Stimulated activated CD8-positive, alpha-beta memory T cell treated with anti-CD3 and anti-CD28 coated beads, Interleukin-4, amount 100 ng/mL, for 24 hours (primary cell): ENCODE results near the gene GNG14.
A peak's percentile ranks its signal among the peaks of the same experiment; 100 is the strongest.
"Not testable (repeated sequence)": the region's sequence is repeated elsewhere in the genome, so short reads cannot be mapped to it uniquely, and the experiment has no call there.

Source experiments
- DNase-seq: peaks from one replicate; pipeline ENCODE4 v3.0.0-alpha.2; 2020; ENCODE audit warnings: low read depth

Gene GNG14

DNA sequence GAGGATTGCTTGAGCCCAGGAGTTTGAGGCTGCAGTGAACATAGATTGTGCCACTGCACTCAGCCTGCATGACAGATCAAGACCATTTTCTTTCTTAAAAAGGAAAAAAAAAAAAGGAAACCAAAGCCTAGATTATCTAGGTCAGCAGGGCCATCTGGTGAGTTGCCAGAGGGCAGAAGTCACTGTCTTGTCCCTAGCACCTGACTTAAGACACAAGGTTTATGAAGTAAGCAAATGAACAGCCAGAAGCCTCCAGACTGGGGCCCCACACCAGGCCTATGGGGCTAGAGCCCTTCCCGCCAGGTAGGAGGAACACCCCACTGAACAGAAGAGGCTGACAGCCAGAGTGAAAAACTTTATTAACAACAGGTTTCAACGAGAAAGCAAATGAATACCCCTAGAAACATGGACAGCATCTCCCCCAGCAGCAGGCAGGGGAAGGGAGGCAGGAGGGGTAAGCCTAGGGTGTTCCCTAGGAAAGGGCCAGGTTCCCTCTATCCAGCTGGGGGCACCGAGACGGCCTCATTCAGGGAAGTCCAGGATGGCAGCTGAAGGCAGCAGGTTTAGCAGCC, 20.0 kb upstream of the GNG14 start:
- DNase-seq, result no peak

DNA sequence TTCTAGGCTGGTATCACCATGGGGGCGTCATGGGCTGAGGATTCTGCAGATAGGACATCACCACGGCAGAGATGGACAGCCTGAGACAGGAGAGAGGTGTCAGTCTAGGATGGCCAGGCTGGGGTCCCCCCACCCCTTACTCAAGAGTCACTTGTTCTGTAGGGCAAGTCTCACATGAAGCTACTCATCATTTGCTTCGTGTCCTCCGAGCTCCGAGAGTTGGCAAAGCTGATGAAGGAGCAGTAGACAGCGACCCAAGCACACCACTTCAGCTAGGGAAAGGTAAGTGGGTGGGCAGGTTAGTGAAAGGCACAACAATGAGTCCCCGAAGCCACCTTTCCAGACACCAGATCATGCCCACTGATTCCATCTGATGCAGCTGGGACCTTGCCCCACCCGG, 19.5 kb upstream of the GNG14 start:
- DNase-seq, result no peak

DNA sequence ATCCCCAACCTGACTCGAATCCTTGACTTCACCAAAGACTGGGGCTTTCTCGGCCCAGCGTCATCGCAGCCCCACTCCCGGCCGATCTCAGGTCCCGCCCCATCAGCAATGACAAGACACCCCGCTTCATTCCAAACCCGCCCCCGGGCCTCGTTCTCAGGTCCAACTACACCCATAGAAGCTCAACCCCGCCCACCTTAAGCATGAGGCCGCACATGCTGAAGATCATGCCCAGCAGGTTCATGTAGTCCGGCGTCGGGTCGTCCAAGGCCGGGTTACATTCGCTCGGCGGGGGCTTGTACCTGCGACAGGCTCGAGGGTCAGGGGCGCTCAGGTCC, 18.9 kb upstream of the GNG14 start:
- peak; percentile 47 for DNase-seq

DNA sequence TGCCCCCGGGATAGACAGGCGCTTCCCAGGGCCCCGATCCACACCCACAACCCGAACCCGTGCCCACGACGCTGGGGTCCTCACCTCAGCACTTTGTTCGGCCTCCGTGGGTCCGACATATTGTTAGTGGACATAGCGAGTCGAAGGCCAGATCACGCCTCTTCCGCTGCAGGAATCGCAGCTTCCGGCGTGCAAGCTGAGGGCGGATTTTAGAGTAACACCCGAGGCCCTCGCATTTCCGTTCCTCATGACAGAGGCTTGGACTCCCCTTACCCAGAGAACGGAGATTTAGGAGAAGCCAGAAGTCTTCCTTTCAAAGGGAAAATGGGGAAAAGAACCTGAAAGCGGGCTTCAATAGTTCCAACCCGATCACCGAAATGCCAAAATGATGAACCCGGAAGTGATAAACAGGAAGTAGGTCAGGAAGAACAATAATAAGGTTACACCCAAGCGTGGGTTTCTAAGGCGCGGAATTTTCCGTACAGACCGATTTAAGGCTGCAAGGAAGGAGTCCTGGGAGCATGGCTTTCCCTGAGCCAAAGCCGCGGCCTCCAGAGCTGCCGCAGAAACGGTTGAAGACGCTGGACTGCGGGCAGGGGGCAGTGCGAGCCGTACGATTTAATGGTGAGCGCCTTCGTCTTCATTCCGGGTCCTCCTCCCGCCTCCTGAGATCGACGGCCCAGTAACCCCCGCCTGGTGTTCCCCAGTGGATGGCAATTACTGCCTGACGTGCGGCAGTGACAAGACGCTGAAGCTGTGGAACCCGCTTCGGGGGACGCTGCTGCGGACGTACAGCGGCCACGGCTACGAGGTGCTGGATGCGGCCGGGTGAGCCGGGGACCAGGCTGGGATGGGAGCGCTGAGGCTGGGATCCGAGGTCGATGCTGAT, 18.3 kb upstream of the GNG14 start:
- peak; percentile 62 for DNase-seq

DNA sequence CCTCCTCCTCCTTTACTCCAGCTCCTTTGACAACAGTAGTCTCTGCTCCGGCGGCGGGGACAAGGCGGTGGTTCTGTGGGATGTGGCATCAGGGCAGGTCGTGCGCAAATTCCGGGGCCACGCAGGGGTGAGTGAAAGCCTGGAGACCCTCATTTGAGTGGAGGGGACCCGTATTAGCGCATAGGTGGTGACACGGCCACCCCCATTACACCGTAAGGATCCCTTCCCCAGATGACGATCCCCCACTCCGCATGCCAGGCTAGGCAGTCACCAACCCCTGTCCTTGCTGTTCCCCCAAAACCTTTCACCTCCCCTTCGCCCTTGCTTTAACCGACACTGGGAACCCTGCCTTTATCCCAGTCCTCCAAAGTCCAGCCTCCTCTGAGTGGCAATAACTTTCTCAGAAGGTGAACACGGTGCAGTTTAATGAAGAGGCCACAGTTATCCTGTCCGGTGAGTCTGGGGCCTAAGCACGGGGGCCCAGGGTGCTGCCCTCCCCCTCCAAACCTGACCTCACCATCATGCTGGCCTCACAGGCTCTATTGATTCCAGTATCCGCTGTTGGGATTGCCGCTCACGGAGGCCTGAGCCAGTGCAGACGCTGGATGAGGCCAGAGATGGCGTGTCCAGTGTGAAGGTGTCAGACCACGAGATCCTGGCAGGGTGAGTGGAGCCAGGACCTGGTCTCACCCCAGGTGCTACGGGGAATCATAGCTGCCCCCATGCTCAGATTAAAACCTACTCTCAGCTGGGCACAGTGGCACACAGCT, 17.5 kb upstream of the GNG14 start:
- no peak for DNase-seq

DNA sequence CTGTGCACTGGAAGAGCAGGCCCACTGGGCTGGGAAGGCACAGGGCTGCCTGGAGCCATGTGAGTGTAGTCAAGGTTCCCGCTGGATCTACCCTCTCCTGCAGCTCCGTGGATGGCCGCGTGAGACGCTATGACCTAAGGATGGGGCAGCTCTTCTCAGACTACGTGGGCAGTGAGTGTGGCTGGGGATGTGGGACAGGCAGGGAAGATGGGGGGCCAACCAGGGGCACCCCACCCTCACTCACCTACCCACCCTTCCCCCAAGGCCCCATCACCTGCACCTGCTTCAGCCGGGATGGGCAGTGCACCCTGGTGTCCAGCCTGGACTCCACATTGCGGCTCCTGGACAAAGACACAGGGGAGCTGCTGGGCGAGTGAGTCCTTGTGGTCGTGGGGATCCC, 15.1 kb upstream of the GNG14 start:
- no peak for DNase-seq

DNA sequence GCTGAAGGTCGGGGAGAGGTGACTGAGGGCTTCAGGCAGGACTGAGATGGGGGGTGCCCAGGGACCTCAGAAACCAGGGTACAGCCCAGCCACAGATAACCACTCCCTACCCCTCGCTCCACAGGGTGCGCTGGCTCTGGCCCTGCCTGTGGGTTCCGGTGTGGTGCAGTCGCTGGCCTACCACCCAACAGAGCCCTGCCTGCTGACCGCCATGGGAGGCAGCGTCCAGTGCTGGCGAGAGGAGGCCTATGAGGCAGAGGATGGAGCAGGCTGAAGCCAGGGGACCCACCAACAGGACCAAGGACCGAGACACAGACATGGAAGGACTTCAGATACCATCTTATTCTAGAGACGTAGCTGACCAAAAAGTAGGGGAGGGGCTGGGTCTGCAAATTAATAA, 12.4 kb upstream of the GNG14 start:
- DNase-seq, result no peak

DNA sequence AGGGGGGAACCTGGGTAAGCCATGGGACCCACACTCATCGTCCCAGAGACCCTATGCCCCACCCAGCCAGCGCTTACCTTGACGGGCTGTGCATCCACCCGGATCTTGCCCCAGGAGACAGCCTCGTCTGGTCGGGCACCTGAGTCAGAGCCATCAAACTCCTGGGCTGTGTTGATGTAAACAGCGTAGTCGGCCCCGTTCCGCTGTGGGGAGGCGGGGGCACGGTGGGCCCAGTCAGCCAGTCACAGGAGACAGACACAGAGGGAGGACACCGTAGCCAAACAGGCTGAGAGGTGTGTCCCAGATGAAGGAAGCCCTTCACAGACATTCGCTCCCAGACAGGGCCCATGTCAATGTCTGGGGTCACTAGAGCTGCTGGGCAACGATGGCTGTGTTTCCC, 11.9 kb upstream of the GNG14 start:
- no peak for DNase-seq

DNA sequence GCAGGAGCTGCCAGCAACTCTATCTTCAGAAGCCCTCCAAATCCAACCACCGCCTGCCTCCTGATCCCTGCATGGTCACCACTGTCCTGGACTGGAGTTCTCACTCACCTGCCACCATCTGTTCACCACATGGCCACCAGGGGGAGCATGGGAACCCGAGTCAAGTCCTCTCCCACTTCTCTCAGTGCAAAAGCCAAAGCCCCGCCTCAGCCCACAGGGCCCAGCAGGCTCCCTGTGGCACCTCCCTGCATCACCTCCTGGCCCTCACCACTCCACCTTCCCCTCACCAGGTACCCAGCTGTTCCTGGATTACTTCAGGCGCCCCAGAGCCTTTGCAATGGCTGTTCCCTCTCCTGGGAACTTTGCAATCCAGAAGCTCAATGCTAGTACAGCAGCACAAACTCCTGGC, 11.4 kb upstream of the GNG14 start:
- peak; percentile 84 for DNase-seq

DNA sequence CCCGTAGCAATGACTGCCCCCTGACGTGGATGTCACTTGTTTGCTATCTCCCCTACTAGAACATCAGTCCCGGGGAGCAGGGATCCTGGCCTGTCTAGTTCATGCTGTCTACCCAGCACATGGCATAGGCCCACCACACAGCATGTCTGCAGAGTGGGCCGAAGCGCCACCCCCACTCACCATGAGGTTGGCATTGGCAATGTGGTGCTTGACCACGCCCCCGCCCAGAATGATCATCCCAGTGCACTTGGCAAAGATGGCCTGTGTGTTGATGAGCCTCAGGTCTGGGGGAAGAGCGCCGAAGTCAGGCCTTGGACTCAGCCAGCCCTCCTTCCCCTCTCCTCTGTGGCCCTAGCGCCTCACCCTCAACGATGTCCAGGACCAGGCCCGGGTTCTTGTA, 10.9 kb upstream of the GNG14 start:
- DNase-seq, result no peak

DNA sequence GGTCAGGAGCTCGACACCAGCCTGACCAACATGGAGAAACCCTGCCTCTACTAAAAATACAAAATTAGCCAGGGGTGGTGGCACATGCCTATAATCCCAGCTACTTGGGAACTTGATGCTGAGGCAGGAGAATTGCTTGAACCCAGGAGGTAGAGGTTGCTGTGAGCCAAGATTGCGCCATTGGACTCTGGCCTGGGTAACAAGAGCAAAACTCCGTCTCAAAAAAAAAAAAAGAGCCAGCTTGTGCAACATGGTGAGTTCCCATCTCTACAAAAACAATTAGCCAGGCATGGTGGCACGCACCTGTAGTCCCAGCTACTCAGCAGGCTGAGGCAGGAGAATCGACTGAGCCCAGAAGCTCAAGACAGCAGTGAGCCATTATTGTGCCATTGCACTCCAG, 9.8 kb upstream of the GNG14 start:
- DNase-seq, result not testable (repeated sequence)

DNA sequence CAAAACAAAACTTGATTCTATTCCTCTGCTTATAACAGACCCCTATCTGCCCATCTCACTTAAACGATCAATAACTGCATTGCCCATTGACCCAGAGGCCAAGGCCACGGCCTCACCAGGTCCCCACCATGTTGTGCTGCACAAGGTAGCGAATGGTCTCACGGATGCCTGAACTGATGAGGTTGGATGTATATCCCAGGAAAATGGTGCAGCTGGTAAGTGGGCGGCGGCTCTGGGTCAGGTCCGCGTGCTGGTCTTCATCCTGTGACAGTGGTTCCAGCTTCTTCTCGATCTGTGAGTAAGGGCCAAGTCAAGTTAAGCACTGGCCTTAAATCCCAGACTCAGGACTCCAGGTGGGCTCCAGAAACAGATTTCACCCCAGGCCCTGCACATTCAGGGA, 7.8 kb upstream of the GNG14 start:
- DNase-seq, result no peak

DNA sequence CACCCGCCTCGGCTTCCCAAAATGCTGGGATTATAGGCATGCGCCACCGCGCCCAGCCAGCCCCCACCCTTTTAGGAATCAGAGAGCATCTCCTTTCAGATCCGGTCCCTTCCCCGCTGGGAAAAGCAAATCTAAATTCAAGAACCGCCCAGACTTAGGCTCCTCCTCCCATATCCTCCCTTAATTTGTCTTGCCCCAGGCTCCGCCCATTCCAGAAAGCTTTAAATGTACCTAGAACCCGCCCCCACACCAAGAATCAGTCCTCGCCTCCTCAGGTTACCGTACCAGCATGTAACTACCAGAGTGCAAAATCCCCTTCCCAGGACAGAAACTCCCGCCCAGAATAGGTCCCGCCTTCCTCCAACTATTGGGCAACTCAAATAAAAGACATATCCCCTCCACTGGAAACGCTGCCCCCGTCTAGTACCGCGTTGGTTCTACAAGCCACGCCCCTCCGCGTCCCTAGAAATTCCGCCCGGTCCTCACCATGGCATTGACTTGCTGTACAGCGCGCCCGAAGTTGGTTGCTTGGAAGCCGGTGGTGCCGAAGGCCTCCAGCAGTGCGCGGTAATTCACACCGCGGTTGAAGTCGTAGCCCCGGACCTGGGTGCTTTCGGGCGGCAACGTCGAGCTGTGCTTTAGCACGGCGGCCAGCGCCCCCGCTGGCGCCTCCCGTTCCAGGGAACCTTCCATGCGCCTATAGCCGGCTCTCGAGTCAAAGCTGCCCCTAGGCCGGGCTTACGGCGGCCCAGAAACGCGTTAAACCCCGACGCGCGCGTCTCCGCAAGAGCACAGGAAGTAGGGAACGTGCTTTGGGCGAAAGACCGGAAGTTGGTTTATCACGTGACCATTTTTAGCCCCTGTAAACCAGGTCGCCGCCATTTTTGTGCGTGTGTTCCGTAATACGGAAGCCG, 6.5 kb upstream of the GNG14 start, which contains the start of gene DHPS:
Gene DHPS (minus strand): TSS at position 807 of the 914 bp plus-strand sequence. CDS start 114 bp downstream, at position 693.
- peak; percentile 79 for DNase-seq

DNA sequence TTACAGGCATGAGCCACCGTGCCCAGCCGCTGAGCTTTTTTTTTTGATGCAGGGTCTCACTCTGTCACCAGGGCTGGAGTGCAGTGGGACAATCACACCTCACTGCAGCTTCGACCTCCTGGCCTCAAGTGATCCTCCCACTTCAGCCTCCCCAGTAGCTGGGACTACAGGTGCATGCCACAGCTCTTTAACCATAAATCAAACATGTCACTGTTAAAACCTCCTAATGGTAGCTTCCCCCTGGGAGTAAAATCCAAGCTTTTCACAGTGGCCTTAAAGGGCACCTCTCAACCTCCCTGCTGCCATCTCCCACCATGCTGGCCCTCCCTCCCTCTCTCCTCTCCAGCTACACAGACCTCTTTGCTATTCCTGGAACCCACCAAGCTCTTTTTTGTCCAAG, 2.0 kb upstream of the GNG14 start:
- DNase-seq, result no peak

DNA sequence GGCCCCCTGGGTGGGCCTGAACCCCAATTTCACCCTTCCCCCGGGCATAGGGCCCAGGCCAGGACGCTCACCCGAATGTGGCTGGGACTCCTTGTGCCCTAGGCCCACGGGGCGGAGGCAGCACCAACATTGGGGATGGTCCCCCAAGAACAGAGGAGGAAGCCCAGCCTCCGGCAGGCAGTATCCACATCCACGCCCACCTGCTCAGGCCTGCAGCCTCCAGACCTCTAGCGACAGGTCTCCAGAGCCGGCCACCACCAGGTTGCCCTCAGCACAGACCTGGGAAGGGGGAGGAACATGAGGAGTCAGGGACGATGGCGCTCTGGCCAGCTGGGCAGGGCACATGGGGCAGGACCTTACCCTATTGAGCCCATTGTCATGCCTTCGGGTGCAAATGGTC, 1.2 kb downstream of the GNG14 start:
- no peak for DNase-seq

DNA sequence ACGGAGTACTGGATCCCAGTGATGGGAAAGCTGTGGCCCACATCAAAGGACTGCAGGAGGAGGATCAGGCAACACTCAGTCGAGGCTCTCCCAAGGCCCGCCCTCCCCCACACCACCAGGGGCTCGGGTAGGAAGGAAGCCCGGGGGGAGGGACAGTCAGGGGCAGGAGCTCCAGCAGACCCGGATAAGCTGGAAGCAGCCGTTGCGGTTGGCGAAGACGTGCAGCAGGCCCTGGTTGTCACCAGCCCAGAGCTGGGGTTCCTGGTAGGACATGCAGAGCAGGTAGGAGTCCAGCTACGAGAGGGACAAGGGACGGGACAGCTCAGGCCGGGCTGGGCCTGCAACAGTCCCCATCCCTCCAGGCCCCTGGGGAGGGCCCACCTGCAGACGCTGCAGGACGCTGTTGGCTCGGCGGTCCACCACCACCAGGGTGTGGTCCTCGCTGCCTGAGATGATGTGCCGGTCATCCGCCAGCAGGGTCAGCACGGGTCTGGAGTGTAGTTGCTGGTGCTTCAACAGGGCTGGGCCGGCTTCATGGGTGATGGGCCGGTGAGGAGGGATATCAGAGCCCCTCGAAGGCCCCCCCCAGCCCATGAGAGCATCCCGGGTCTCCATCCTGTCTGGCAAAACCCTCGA, 1.9 kb downstream of the GNG14 start:
- DNase-seq, result no peak

DNA sequence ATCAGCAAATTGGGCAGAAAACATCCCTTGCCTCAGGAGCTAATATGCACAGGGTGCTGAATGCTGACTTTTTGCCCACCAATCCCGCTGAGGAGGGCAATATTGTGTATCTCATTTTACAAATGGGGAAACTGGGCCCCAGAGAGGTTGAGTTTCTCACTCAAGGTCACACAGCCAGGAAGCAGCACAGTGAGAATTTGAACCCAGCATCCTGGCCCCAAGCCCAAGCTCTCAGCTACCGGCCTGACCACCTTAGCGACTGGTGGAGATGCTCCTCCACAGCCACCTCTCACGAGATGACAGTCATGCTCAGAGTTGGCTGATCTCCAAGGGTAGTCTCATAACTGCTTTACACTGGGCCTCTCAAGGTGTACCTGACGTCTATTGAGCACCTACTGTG, 5.2 kb downstream of the GNG14 start:
- DNase-seq, result no peak

DNA sequence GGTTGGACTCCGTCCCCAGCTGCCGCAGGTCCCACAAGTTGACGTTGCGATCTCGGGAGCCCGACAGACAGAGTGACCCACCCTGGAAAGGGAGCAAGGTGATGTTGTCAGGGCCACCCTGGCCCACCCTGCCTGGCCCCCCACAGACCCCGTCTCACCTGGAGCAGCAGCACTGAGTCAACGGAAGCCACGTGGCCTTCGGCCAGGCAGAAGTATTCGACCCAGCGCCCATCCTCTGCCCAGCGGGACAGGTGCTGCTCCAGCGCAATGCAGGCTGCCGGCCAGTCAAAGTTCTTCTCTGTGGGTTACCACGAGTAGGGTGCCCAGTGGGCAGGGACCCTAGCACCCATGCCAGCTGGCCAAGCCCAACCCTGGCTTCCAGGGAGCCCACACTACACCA, 6.8 kb downstream of the GNG14 start:
- no peak for DNase-seq

DNA sequence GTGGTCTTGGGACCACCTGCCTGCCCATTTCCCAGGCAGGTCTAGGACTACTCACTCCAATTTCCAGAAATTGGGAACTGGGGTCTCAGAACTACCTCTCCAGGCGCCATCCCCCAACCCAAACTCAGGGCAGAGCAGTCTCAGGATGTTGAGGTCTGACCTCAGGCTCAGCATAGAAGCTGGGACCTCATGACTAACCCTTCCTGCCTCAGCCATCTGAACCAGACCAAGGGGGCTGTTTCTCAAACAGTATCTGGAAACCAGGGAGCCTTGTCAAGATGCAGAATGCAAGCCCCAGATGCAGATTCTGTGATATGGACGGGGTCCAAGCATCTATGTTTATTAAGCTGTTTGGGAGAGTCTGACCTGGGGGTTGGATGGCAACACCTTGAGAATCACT, 7.3 kb downstream of the GNG14 start:
- DNase-seq, result no peak

DNA sequence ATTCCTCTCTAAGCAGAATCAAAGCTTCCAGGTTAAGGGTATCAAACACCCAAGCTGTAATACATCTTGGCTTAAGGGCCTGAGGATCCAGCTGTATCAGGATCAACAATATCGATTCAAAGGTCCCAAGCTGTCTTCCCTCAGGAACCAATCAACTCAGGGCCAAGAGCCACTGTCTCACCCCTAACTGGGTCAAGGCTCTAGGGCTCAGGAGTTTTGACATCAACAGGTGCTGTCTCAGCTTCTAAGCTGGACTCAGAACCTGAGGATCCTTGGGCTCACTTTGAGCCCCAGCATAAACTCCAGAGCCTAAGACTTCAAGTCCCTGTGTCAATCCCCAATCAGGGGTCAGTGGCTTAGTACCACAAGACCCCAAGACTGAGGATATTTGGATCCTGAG, 7.7 kb downstream of the GNG14 start:
- DNase-seq, result no peak

DNA sequence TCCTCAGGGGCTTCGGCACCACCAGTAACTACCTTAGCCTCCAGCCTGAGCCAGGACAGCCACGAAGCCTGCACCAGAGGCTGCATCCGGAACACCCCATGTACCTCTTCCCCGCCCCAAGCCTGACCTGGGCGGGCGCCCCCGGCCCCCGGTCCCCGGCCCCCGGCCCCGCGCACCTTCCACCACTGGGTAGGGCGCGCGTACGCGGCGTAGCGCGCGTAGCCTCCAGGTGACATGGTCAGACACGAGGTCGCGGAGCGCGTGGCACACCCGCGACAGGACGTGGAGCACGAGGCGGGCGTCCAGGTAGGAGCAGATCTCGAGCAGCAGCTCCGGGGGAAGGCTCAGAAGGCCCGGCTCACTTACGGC, 8.2 kb downstream of the GNG14 start:
- DNase-seq, result no peak
